Gastrocnemius medialis (tissue), 4 donors: ENCODE data around the gene OR10C1.

Experiments used
- CTCF ChIP-seq, 5 experiments: fragments of 450-650 bp in 3 of 5; fragments of 200-600 bp in 2 of 5; sonication (generic) in 2 of 5; IDR thresholded peaks in 4 of 5; conservative IDR thresholded peaks in 1 of 5; 1 replicate in 4 of 5; 2 replicates in 1 of 5; pipeline ENCODE4 v1.5.1; 2016 to 2019; ENCODE audit warnings: antibody characterized with exemption in 5 of 5, mild to moderate bottlenecking in 3 of 5, moderate library complexity in 3 of 5
- POLR2A ChIP-seq, 2 donors: fragments of 450-650 bp; IDR thresholded peaks; one replicate each; pipeline ENCODE4 v1.6.1; 2017; ENCODE audit warnings: antibody characterized with exemption in 2 of 2, mild to moderate bottlenecking in 2 of 2, moderate library complexity in 2 of 2

GRCh38 chr6:29426654-29427053 is 12.5 kb upstream of the OR10C1 start:
- no peak for TF ChIP-seq CTCF (IDR thresholded peaks at IDR 0.05 in 4 of 5, conservative IDR thresholded peaks at IDR 0.05 in 1 of 5)
- TF ChIP-seq POLR2A (IDR thresholded peaks at IDR 0.05), result no peak
